ENCODE data around the gene LTA.

The LTA gene

GRCh38 chr6:31585491-31585890 is 13.4 kb downstream of the LTA start:
- peak; percentile 48 for DNase-seq
- Histone ChIP-seq H3K27ac (ENCODE audit: low read length) (no peak overlapping the region), H3K36me3 (replicated peaks; ENCODE audit: insufficient read depth, low read length) (no peaks in the 10 kb centered on the region), H3K4me3 (ENCODE audit: low read length) (no peak overlapping the region), H3K4me2 (ENCODE audit: low read depth, low read length) (no peak overlapping the region), H3K79me2 (ENCODE audit: low read length) (no peaks in the 10 kb centered on the region), H3K9ac (ENCODE audit: low read length) (no peak overlapping the region), H3K9me2 (replicated peaks; ENCODE audit: insufficient read depth, low read length) (no peaks in the 10 kb centered on the region), H3K4me1 (ENCODE audit: low read length) (peaks cover 19% of the 10 kb centered on the region), H3K9me3 (replicated peaks; ENCODE audit: insufficient read depth, low read length) (no peaks in the 10 kb centered on the region), H2AFZ (ENCODE audit: low read length) (no peak overlapping the region), H3F3A (ENCODE audit: insufficient read depth, low read length) (no peaks in the 10 kb centered on the region), H4K20me1 (ENCODE audit: insufficient read depth, low read length) (no peaks in the 10 kb centered on the region), H3K27me3 (replicated peaks; ENCODE audit: insufficient read depth, low read length) (peaks cover 56% of the 10 kb centered on the region)
- TF ChIP-seq CTCF (IDR thresholded peaks at IDR 0.05; ENCODE audit: low read length) (peak; percentile 65), EZH2 (optimal IDR thresholded peaks at IDR 0.05; ENCODE audit: low read depth, low read length) (no peak)

GRCh38 chr6:31586008-31586407 is 13.9 kb downstream of the LTA start, which contains the start of gene LST1:
TSS of gene LST1 (plus strand) at chr6:31586277. CDS start at chr6:31587300, 1,023 bp downstream.
- Histone ChIP-seq H3F3A (ENCODE audit: insufficient read depth, low read length) (no peaks in the 10 kb centered on the region), H2AFZ (ENCODE audit: low read length) (no peak within 1 kb of the TSS), H3K27ac (ENCODE audit: low read length) (no peak within 1 kb of the TSS), H3K4me1 (ENCODE audit: low read length) (peaks cover 18% of the 10 kb centered on the region), H3K79me2 (ENCODE audit: low read length) (no peaks in the 10 kb centered on the region), H3K9me3 (replicated peaks; ENCODE audit: insufficient read depth, low read length) (no peaks in the 10 kb centered on the region), H4K20me1 (ENCODE audit: insufficient read depth, low read length) (no peaks in the 10 kb centered on the region), H3K4me3 (ENCODE audit: low read length) (no peak within 1 kb of the TSS), H3K36me3 (replicated peaks; ENCODE audit: insufficient read depth, low read length) (no peaks in the 10 kb centered on the region), H3K9me2 (replicated peaks; ENCODE audit: insufficient read depth, low read length) (no peaks in the 10 kb centered on the region), H3K9ac (ENCODE audit: low read length) (no peak within 1 kb of the TSS), H3K4me2 (ENCODE audit: low read depth, low read length) (no peak within 1 kb of the TSS), H3K27me3 (replicated peaks; ENCODE audit: insufficient read depth, low read length) (peaks cover 57% of the 10 kb centered on the region)
- no peak for DNase-seq
- no peak for TF ChIP-seq CTCF (IDR thresholded peaks at IDR 0.05; ENCODE audit: low read length)
- no peak for TF ChIP-seq EZH2phosphoT487 (IDR thresholded peaks at IDR 0.05; ENCODE audit: low read length)
- TF ChIP-seq EZH2 (optimal IDR thresholded peaks at IDR 0.05; ENCODE audit: low read depth, low read length), result no peak

GRCh38 chr6:31586599-31587281 is 14.7 kb downstream of the LTA start:
- no peaks in the 10 kb centered on the region for H3F3A ChIP-seq (ENCODE audit: insufficient read depth, low read length)
- H3K79me2 ChIP-seq (ENCODE audit: low read length), result no peaks in the 10 kb centered on the region
- no peak overlapping the region for H2AFZ ChIP-seq (ENCODE audit: low read length)
- H3K9ac ChIP-seq (ENCODE audit: low read length), result no peak overlapping the region
- no peak overlapping the region for H3K4me2 ChIP-seq (ENCODE audit: low read depth, low read length)
- no peaks in the 10 kb centered on the region for H3K36me3 ChIP-seq (replicated peaks; ENCODE audit: insufficient read depth, low read length)
- H3K27ac ChIP-seq (ENCODE audit: low read length), result no peak overlapping the region
- H4K20me1 ChIP-seq (ENCODE audit: insufficient read depth, low read length), result no peaks in the 10 kb centered on the region
- peaks cover 51% of the 10 kb centered on the region for H3K27me3 ChIP-seq (replicated peaks; ENCODE audit: insufficient read depth, low read length)
- no peak overlapping the region for H3K4me3 ChIP-seq (ENCODE audit: low read length)
- no peaks in the 10 kb centered on the region for H3K9me3 ChIP-seq (replicated peaks; ENCODE audit: insufficient read depth, low read length)
- no peak for DNase-seq
- no peak for TF ChIP-seq EZH2phosphoT487 (IDR thresholded peaks at IDR 0.05; ENCODE audit: low read length)
- TF ChIP-seq EZH2 (optimal IDR thresholded peaks at IDR 0.05; ENCODE audit: low read depth, low read length), result no peak
- no peak for TF ChIP-seq CTCF (IDR thresholded peaks at IDR 0.05; ENCODE audit: low read length)
- no peaks in the 10 kb centered on the region for H3K9me2 ChIP-seq (replicated peaks; ENCODE audit: insufficient read depth, low read length)
- H3K4me1 ChIP-seq (ENCODE audit: low read length), result peaks cover 10% of the 10 kb centered on the region
